Spleen (tissue), 11 donors: ENCODE results near the gene SNX32. TPM values are rescaled to one million over a fixed set of nuclear protein-coding genes. Genes with fewer than 3 reads are reported as not detected.
"Not testable (repeated sequence)": the region's sequence is repeated elsewhere in the genome, so short reads cannot be mapped to it uniquely, and the experiment has no call there.

Experiments used
- DNase-seq: peaks from one replicate; pipeline ENCODE4 v3.0.0-alpha.2; 2020
- H3K27ac ChIP-seq, 8 donors: fragments of 200-600 bp; sonication (generic) in 7 of 8; 1 replicate in 4 of 8; 2 replicates in 4 of 8; pipeline versions ENCODE4 v1.5.0 to v1.8.0; 2016 to 2021; ENCODE audit warnings: inconsistent platforms in 4 of 8, mild to moderate bottlenecking in 4 of 8, moderate library complexity in 1 of 8
- H3K27me3 ChIP-seq, 7 donors: fragments of 200-600 bp; sonication (generic) in 6 of 7; replicated peaks in 1 of 7; 1 replicate in 4 of 7; 2 replicates in 3 of 7; pipeline versions ENCODE4 v1.5.0 to v1.8.0; 2016 to 2021; ENCODE audit warnings: inconsistent platforms in 3 of 7, mild to moderate bottlenecking in 1 of 7
- H3K36me3 ChIP-seq, 6 donors: fragments of 200-600 bp; sonication (generic) in 5 of 6; 1 replicate in 4 of 6; 2 replicates in 2 of 6; pipeline versions ENCODE4 v1.5.0 to v1.8.0; 2016 to 2021; ENCODE audit warnings: inconsistent platforms in 2 of 6
- H3K4me1 ChIP-seq, 6 donors: fragments of 200-600 bp; sonication (generic) in 5 of 6; 1 replicate in 3 of 6; 2 replicates in 3 of 6; pipeline versions ENCODE4 v1.5.0 to v1.8.0; 2016 to 2021; ENCODE audit warnings: inconsistent platforms in 3 of 6
- H3K4me3 ChIP-seq, 8 donors: fragments of 200-600 bp; sonication (generic) in 7 of 8; 1 replicate in 4 of 8; 2 replicates in 4 of 8; pipeline versions ENCODE4 v1.5.0 to v1.8.0; 2016 to 2021; ENCODE audit warnings: inconsistent platforms in 4 of 8, mild to moderate bottlenecking in 4 of 8, moderate library complexity in 2 of 8
- H3K9me3 ChIP-seq, 8 donors: fragments of 200-600 bp; sonication (generic) in 7 of 8; 1 replicate in 4 of 8; 2 replicates in 4 of 8; pipeline versions ENCODE4 v1.5.0 to v1.8.0; 2016 to 2021; ENCODE audit warnings: inconsistent platforms in 4 of 8
- POLR2A ChIP-seq, 3 donors: fragments of 450-650 bp; IDR thresholded peaks; one replicate each; pipeline ENCODE4 v1.5.1; 2017; ENCODE audit warnings: antibody characterized with exemption in 3 of 3, mild to moderate bottlenecking in 1 of 3
- POLR2AphosphoS5 ChIP-seq, 3 donors: sonication (generic); formaldehyde crosslinking; IDR thresholded peaks; one replicate each; pipeline ENCODE4 v1.5.1; 2017; ENCODE audit warnings: antibody characterized with exemption in 3 of 3
- WGBS, 5 donors: extraction: QIAGEN DNeasy Blood & Tissue Kit in 3 of 5; methylation state at CpG; one replicate each; pipeline versions ENCODE4 v1.1.5 to v1.1.7; 2013 to 2018; 5-methylcytosine and 5-hydroxymethylcytosine counted together
- intact Hi-C: fragments of 100-400 bp; cut with DNase I; formaldehyde crosslinking; loops from one replicate; pipeline ENCODE4 v1.15.0; 2023; ENCODE audit warnings: low total_unique reads
- polyA plus RNA-seq, 3 donors: library from polyadenylated mRNA; stranded (reverse); fragments of 200-250 nt; gene quantifications; one replicate each; pipeline ENCODE4 v1.2.1, GENCODE V29; 2013
- total RNA-seq, 7 donors: library from RNA; depleted of rRNA in 3 of 7; stranded (reverse); fragments of >200 nt in 3 of 7; fragmentation: NEBNext Ultra II Directional in 4 of 7; extraction: Animal tissue kit (Norgen Biotek cat#: 25700) in 4 of 7; gene quantifications; one replicate each; pipeline versions ENCODE4 v1.1.0 to v1.2.1, GENCODE V29; 2016 to 2021
- TF ChIP-seq, protein P1 (sequence below), 11 experiments: fragments of 200-600 bp in 7 of 11; fragments of 450-650 bp in 4 of 11; sonication (generic) in 4 of 11; IDR thresholded peaks in 8 of 11; conservative IDR thresholded peaks in 3 of 11; 1 replicate in 7 of 11; 2 replicates in 4 of 11; pipeline versions ENCODE4 v1.4.0 to v1.8.0; 2016 to 2021; ENCODE audit warnings: antibody characterized with exemption in 11 of 11, inconsistent platforms in 4 of 11, mild to moderate bottlenecking in 1 of 11
- donor health status: healthy with polysubstance abuse.
- donor health status: DM: no; HTN: no; CAD: no; lungs with moderate emphysema.
- donor health status: DM: no; HTN: no; CAD: no.
- donor health status: Bipolar disorder and iron deficiency.
- donor health status: healthy.
- donor health status: DM: no; HTN: no; CAD: no.
- donor health status: DM: yes; HTN: yes; CAD: no.

SNX32 gene
- total and polyA plus RNA-seq, 10 donors: 0.22 to 1.5 (median 0.83) TPM; not detected in 2

DNA sequence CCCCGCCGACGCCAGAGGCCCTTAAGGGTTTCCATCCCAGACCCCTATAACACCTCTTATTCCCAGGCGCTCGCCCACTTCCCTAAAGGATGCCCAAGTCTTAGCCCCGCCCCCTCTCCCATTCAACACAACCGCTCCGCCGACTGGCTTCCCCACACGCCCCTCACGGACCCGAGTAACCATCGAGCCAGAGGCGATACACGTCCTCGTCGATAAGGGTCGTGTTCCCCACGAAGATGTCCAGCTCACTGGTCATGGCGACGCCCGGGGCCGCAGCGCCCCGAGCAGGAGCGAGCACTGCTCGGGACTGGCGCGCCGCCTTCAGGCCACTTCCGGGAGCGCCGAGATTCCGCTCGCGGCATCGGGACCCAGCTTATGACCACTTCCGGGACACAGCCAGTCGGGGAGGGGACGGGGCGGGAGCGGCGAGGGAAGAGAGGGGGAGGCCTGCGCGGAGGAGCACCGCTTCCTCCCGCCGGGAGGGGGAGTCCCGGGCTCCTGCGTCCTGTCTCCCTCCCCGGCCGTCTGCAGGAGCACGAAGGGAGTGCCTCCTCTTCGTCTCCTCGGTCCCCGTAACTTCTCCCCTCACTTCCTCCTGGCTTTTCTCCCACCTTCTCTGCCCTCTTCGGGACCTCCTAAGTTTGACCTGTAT lies 54.5 kb downstream of the SNX32 start, which contains the start of gene FIBP:
FIBP (minus strand) TSS at position 309 of the 652 bp plus-strand sequence; CDS start at position 256, 53 bp downstream.
- 0 to 1% (median 1%) methylated on average over 40 to 57 of the region's 57 CpGs for WGBS, 5 donors

DNA sequence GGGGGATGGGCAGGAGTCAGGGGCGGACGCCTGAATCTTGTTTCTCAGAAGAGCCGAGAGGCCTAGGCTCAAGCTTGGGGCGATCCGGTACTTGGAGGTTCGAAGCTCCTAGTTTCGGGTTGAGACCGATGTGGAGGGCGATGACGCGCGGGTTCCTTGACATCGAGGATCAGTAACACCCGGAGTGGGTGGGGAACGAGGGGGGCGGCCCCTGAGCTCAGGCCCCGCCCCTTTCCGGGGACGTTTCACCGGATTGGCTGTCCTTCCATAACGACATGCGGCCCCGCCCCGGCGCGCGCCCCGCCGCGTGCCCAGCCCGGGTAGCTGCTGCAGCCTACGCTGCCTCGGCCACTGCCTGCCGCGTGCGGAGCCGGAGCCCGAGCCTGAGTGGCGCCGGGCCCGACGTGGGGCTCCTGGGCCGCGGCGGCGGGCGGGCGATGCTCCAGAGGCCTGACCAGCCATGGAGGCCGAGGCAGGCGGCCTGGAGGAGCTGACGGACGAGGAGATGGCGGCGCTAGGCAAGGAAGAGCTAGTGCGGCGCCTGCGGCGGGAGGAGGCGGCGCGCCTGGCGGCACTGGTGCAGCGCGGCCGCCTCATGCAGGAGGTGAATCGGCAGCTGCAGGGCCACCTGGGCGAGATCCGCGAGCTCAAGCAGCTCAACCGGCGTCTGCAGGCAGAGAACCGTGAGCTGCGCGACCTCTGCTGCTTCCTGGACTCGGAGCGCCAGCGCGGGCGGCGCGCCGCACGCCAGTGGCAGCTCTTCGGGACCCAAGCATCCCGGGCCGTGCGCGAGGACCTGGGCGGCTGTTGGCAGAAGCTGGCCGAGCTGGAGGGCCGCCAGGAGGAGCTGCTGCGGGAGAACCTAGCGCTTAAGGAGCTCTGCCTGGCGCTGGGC lies 56.8 kb downstream of the SNX32 start, which contains the start of gene CCDC85B:
CCDC85B (plus strand) TSS at position 350 of the 895 bp plus-strand sequence; CDS start at position 461, 111 bp downstream.
- H3K4me3 ChIP-seq: peak within 1 kb of the TSS; percentile 75 to 93 (median 88)
- intact Hi-C loops: no loop called here
- H3K27ac ChIP-seq: peak within 1 kb of the TSS; percentile 92 to 99 (median 96)
- 0 to 1% (median 0%) methylated on average over 24 to 94 of the region's 94 CpGs for WGBS, 5 donors
- H3K27me3 ChIP-seq: no peaks in the 10 kb centered on the region
- H3K9me3 ChIP-seq: no peaks in the 10 kb centered on the region
- H3K4me1 ChIP-seq: peaks cover 50 to 89% (median 68%) of the 10 kb centered on the region in 6 donors
- peak; percentile 99 for DNase-seq
- TF ChIP-seq POLR2AphosphoS5 (IDR thresholded peaks at IDR 0.05) (peak; percentile 95 to 99 (median 97)), POLR2A (IDR thresholded peaks at IDR 0.05) (peak; percentile 59 to 96 (median 90))
- TF ChIP-seq, protein P1, sequence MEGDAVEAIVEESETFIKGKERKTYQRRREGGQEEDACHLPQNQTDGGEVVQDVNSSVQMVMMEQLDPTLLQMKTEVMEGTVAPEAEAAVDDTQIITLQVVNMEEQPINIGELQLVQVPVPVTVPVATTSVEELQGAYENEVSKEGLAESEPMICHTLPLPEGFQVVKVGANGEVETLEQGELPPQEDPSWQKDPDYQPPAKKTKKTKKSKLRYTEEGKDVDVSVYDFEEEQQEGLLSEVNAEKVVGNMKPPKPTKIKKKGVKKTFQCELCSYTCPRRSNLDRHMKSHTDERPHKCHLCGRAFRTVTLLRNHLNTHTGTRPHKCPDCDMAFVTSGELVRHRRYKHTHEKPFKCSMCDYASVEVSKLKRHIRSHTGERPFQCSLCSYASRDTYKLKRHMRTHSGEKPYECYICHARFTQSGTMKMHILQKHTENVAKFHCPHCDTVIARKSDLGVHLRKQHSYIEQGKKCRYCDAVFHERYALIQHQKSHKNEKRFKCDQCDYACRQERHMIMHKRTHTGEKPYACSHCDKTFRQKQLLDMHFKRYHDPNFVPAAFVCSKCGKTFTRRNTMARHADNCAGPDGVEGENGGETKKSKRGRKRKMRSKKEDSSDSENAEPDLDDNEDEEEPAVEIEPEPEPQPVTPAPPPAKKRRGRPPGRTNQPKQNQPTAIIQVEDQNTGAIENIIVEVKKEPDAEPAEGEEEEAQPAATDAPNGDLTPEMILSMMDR (IDR thresholded peaks at IDR 0.05 in 8 of 11, conservative IDR thresholded peaks at IDR 0.05 in 3 of 11): peak in 7 of 11 experiments; percentile 7 to 39 (median 13)
- H3K36me3 ChIP-seq: peaks cover 0 to 18% (median 8%) of the 10 kb centered on the region in 6 donors

More for the DNA sequence above, 54.5 kb downstream of the SNX32 start, which contains the start of gene FIBP:
- H3K9me3 ChIP-seq: no peaks in the 10 kb centered on the region
- H3K27me3 ChIP-seq: no peaks in the 10 kb centered on the region
- H3K27ac ChIP-seq: peak within 1 kb of the TSS; percentile 92 to 99 (median 96)
- peak within 1 kb of the TSS; percentile 63 to 93 (median 88) for H3K4me3 ChIP-seq
- peak; percentile 100 for DNase-seq
- peaks cover 46 to 93% (median 65%) of the 10 kb centered on the region in 6 donors for H3K4me1 ChIP-seq
- peaks cover 0 to 41% (median 27%) of the 10 kb centered on the region in 6 donors for H3K36me3 ChIP-seq
- TF ChIP-seq POLR2A (IDR thresholded peaks at IDR 0.05): peak; percentile 45 to 69 (median 55)
- peak; percentile 95 to 97 (median 96) for TF ChIP-seq POLR2AphosphoS5 (IDR thresholded peaks at IDR 0.05)
- TF ChIP-seq, protein P1 (IDR thresholded peaks at IDR 0.05 in 8 of 11, conservative IDR thresholded peaks at IDR 0.05 in 3 of 11): peak; percentile 89 to 99 (median 94)
- intact Hi-C loops: loop anchor here (5.0 kb wide), 1 partner anchor 99 kb away; no protein-coding TSS in a partner anchor

DNA sequence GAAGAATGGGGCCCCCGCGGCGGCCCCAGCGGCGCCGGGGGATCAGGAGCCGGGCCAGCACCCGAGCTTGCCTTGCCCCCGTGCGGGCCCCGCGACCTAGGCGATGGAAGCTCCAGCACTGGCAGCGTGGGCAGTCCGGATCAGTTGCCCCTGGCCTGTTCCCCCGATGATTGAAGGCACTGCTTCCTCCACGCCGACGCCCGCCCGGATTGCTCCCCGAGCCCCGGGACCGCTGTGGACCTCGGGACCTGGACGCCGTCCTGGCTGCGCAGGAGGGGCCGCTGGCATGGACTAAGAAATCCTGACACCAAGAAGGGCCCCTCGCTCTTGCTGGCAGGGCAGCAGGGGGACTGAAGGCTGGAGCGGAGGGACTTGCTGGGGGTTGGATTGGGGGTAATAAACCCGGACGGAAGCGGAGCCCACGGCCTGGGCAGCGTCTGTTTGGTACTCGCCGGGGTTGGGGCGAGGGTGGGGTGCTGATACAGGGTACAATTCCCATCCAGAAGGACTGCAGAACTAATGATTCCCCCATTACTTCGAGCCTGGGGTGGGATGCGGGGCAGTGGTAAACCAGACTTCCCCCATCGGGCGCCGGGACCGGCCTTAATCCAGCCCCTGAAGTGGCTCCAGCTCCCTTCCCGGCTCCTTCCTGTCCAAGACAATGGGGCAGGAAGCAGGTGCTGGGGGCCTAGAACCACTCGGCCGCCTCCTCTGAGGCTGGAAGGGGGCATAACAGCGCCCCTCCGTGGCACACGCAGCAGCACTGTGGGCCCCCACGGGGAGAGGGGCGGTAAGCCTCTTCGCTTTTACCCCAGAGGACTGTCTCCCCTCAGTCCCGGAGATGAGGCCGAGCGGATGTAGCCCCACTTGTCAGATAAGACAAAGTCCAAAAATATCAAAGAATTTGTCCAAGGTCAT lies 57.7 kb downstream of the SNX32 start:
- peak; percentile 90 for DNase-seq
- Histone ChIP-seq H3K9me3 (no peaks in the 10 kb centered on the region), H3K36me3 (peaks cover 0 to 9% (median 3%) of the 10 kb centered on the region in 6 donors), H3K4me1 (peaks cover 50 to 80% (median 66%) of the 10 kb centered on the region in 6 donors), H3K4me3 (peak overlapping the region; percentile 75 to 93 (median 88)), H3K27me3 (no peaks in the 10 kb centered on the region), H3K27ac (peak overlapping the region; percentile 92 to 99 (median 96))
- intact Hi-C loops: no loop called here
- peak; percentile 80 to 89 (median 83) for TF ChIP-seq POLR2AphosphoS5 (IDR thresholded peaks at IDR 0.05)
- TF ChIP-seq POLR2A (IDR thresholded peaks at IDR 0.05): peak in 2 of 3 donors; percentile 48 to 61
- TF ChIP-seq, protein P1 (IDR thresholded peaks at IDR 0.05 in 8 of 11, conservative IDR thresholded peaks at IDR 0.05 in 3 of 11): peak in 8 of 11 experiments; percentile 13 to 48 (median 29)
- 1 to 3% (median 2%) methylated on average over 46 to 57 of the region's 57 CpGs for WGBS, 5 donors

DNA sequence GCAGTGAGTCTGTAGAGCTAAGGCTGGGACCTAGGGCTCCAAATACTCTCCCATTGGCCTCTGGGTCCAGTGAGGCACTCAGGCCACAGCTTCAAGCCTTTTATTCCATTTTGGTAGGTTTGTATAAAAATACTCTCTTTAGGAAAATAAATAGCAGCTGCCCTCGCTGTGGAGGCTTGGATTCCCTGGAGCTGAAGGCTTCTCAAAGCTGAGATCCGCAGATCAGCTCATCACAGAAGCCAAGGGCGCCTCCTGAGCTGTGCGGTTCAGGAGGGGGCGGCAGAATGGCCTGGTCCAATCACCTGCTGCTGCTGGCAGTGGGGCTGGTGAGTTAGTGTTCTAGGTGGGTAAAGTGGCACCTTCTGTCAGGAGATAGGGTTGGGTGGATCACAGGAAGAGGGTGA lies 58.4 kb downstream of the SNX32 start:
- DNase-seq, intact Hi-C loops, H3K27me3 ChIP-seq, H3K9me3 ChIP-seq, H3K36me3 ChIP-seq: not testable (repeated sequence)
- peak overlapping the region; percentile 75 to 93 (median 88) for H3K4me3 ChIP-seq
- peak overlapping the region; percentile 92 to 99 (median 96) for H3K27ac ChIP-seq
- H3K4me1 ChIP-seq: peaks cover 45 to 74% (median 61%) of the 10 kb centered on the region in 6 donors
- 42 to 60% (median 53%) methylated on average over 5 of the region's 5 CpGs for WGBS, 5 donors
